ENCODE data around the gene GRIP1. TPM values are rescaled to one million over a fixed set of nuclear protein-coding genes. Genes with fewer than 3 reads are reported as not detected.

The GRIP1 gene
- total RNA-seq, 1 experiment from 2014 or later: under 0.01 TPM

- DNase-seq (ENCODE audit: low read depth): no peak
Measured at GRCh38 chr12:66692986-66693385, 14.1 kb upstream of the GRIP1 start.

- DNase-seq (ENCODE audit: low read depth): no peak
Measured at GRCh38 chr12:66692170-66692569, 13.3 kb upstream of the GRIP1 start.

GRCh38 chr12:66688846-66689439 is 10.1 kb upstream of the GRIP1 start:
- DNase-seq (ENCODE audit: low read depth): peak; percentile 6

GRCh38 chr12:66684222-66684621 is 5.3 kb upstream of the GRIP1 start:
- DNase-seq (ENCODE audit: low read depth): no peak

- DNase-seq (ENCODE audit: low read depth): no peak
Measured at GRCh38 chr12:66683822-66684221, 4.9 kb upstream of the GRIP1 start.

GRCh38 chr12:66683073-66683472 is 4.2 kb upstream of the GRIP1 start:
- no peak for DNase-seq (ENCODE audit: low read depth)

- no peak for DNase-seq (ENCODE audit: low read depth)
Measured at GRCh38 chr12:66679461-66680084, 697 bp upstream of the GRIP1 start.

GRCh38 chr12:66676241-66676640 is 2.6 kb downstream of the GRIP1 start:
- no peak for DNase-seq (ENCODE audit: low read depth)

- no peak for DNase-seq (ENCODE audit: low read depth)
Measured at GRCh38 chr12:66674495-66675122, 4.3 kb downstream of the GRIP1 start.

- DNase-seq (ENCODE audit: low read depth): no peak
Measured at GRCh38 chr12:66669541-66669940, 9.3 kb downstream of the GRIP1 start.

- no peak for DNase-seq (ENCODE audit: low read depth)
Measured at GRCh38 chr12:66668311-66668710, 10.6 kb downstream of the GRIP1 start.

- DNase-seq (ENCODE audit: low read depth): no peak
Measured at GRCh38 chr12:66667906-66668305, 11.0 kb downstream of the GRIP1 start.

GRCh38 chr12:66666481-66666880 is 12.4 kb downstream of the GRIP1 start:
- DNase-seq (ENCODE audit: low read depth): no peak

GRCh38 chr12:66665435-66665985 is 13.4 kb downstream of the GRIP1 start:
- DNase-seq (ENCODE audit: low read depth): no peak

GRCh38 chr12:66664076-66664475 is 14.8 kb downstream of the GRIP1 start:
- no peak for DNase-seq (ENCODE audit: low read depth)

GRCh38 chr12:66663611-66664010 is 15.3 kb downstream of the GRIP1 start:
- DNase-seq (ENCODE audit: low read depth): no peak

GRCh38 chr12:66662729-66663128 is 16.1 kb downstream of the GRIP1 start:
- peak; percentile 7 for DNase-seq (ENCODE audit: low read depth)

GRCh38 chr12:66662179-66662578 is 16.7 kb downstream of the GRIP1 start:
- no peak for DNase-seq (ENCODE audit: low read depth)

- DNase-seq (ENCODE audit: low read depth): no peak
Measured at GRCh38 chr12:66661357-66661756, 17.5 kb downstream of the GRIP1 start.

GRCh38 chr12:66653796-66654195 is 25.1 kb downstream of the GRIP1 start:
- no peak for DNase-seq (ENCODE audit: low read depth)

- DNase-seq (ENCODE audit: low read depth): peak; percentile 56
Measured at GRCh38 chr12:66648033-66648735, 30.7 kb downstream of the GRIP1 start.

GRCh38 chr12:66647034-66647691 is 31.7 kb downstream of the GRIP1 start:
- DNase-seq (ENCODE audit: low read depth): peak; percentile 90
